Smooth muscle cell (in vitro differentiated cells): Measurements from ENCODE around the gene APLP2. TPM values are rescaled to one million over a fixed set of nuclear protein-coding genes. Genes with fewer than 3 reads are reported as not detected.

Experiments used
- DNase-seq: peaks from one replicate; lab custom pipeline; 2025; ENCODE audit not compliant: unreplicated experiment; lab: John Stamatoyannopoulos, UW
- H2AFZ ChIP-seq: fragments of 200-600 bp; sonication (generic); 2 replicates; pipeline ENCODE4 v1.6.0; 2016; ENCODE audit warnings: antibody characterized with exemption, low read depth, mild to moderate bottlenecking
- H3F3A ChIP-seq: fragments of 200-600 bp; sonication (generic); 2 replicates; pipeline ENCODE4 v1.6.0; 2017; ENCODE audit warnings: antibody characterized with exemption, low read depth
- H3K27ac ChIP-seq: fragments of 200-600 bp; sonication (generic); 2 replicates; pipeline ENCODE4 v1.5.1; 2016; ENCODE audit warnings: low read depth, mild to moderate bottlenecking
- H3K27me3 ChIP-seq: fragments of 200-600 bp; sonication (generic); 2 replicates; pipeline ENCODE4 v1.6.1; 2016; ENCODE audit warnings: low read depth, mild to moderate bottlenecking
- H3K36me3 ChIP-seq: fragments of 200-600 bp; sonication (generic); 2 replicates; pipeline ENCODE4 v1.5.1; 2016; ENCODE audit warnings: low read depth
- H3K4me1 ChIP-seq: fragments of 200-600 bp; sonication (generic); 2 replicates; pipeline ENCODE4 v1.5.1; 2016; ENCODE audit warnings: low read depth
- H3K4me2 ChIP-seq: fragments of 200-600 bp; sonication (generic); 2 replicates; pipeline ENCODE4 v1.6.0; 2016; ENCODE audit warnings: mild to moderate bottlenecking
- H3K4me3 ChIP-seq: fragments of 200-600 bp; sonication (generic); 2 replicates; pipeline ENCODE4 v1.5.1; 2016; ENCODE audit warnings: mild to moderate bottlenecking
- H3K79me2 ChIP-seq: fragments of 200-600 bp; sonication (generic); 2 replicates; pipeline ENCODE4 v1.6.0; 2016; ENCODE audit warnings: low read depth, mild to moderate bottlenecking
- H3K9ac ChIP-seq: fragments of 200-600 bp; sonication (generic); 2 replicates; pipeline ENCODE4 v1.6.0; 2016; ENCODE audit warnings: low read depth
- H3K9me3 ChIP-seq: fragments of 200-600 bp; sonication (generic); replicated peaks from 2 replicates; pipeline ENCODE4 v1.5.1; 2016; ENCODE audit warnings: low read depth
- H4K20me1 ChIP-seq: fragments of 200-600 bp; sonication (generic); 2 replicates; pipeline ENCODE4 v1.6.0; 2016; ENCODE audit warnings: low read depth
- CTCF ChIP-seq: fragments of 200-600 bp; sonication (generic); IDR thresholded peaks from 2 replicates; pipeline ENCODE4 v1.5.1; 2017; ENCODE audit warnings: borderline replicate concordance, mild to moderate bottlenecking, antibody characterized with exemption; ENCODE audit not compliant: insufficient read depth, poor library complexity, severe bottlenecking
- WGBS: methylation state at CpG from one replicate; pipeline ENCODE4 v1.1.7; 2016; ENCODE audit warnings: low lambda C conversion rate; 5-methylcytosine and 5-hydroxymethylcytosine counted together
- polyA plus RNA-seq: library from polyadenylated mRNA; unstranded; fragments of >200 nt; fragmentation: Nextera tagmentation; extraction: Ambion mirVana; gene quantifications from 2 replicates; pipeline ENCODE4 v1.2.1, GENCODE V29; 2016
- total RNA-seq: library from RNA; depleted of rRNA; stranded (reverse); fragments of >200 nt; gene quantifications from 2 replicates; pipeline ENCODE4 v1.2.3, GENCODE V29; 2014

APLP2 gene
- total and polyA plus RNA-seq, 2 experiments from 2014 or later, result 121 to 146 TPM

GRCh38 chr11:130071211-130071712 lies 1.6 kb downstream of the APLP2 start:
- H3K4me1 ChIP-seq, result peaks cover 18% of the 10 kb centered on the region
- H3K27me3 ChIP-seq, result no peaks in the 10 kb centered on the region
- H3K27ac ChIP-seq, result peak overlapping the region; percentile 20
- no peak for DNase-seq
- H3K79me2 ChIP-seq, result peaks cover 47% of the 10 kb centered on the region
- peak overlapping the region; percentile 93 for H3K4me3 ChIP-seq
- H4K20me1 ChIP-seq, result peaks cover 60% of the 10 kb centered on the region
- H3K36me3 ChIP-seq, result no peaks in the 10 kb centered on the region
- peak overlapping the region; percentile 86 for H3K4me2 ChIP-seq
- H3K9ac ChIP-seq, result peak overlapping the region; percentile 24
- no peak for TF ChIP-seq CTCF
- peaks cover 4% of the 10 kb centered on the region for H3F3A ChIP-seq
- H2AFZ ChIP-seq, result peak overlapping the region; percentile 18
- H3K9me3 ChIP-seq, result no peaks in the 10 kb centered on the region
- 15% methylated on average over 11 of the region's 11 CpGs for WGBS

- Histone ChIP-seq H3K79me2 (peaks cover 71% of the 10 kb centered on the region), H3K4me3 (no peak overlapping the region)
- WGBS, result 100% methylated on average over 2 of the region's 2 CpGs
These were observed 5.0 kb downstream of the APLP2 start for GRCh38 chr11:130074736-130075135.

GRCh38 chr11:130076778-130077481 lies 7.2 kb downstream of the APLP2 start:
- DNase-seq, result no peak
- H3K4me1 ChIP-seq, result peaks cover 3% of the 10 kb centered on the region
- no peak overlapping the region for H3K27ac ChIP-seq
- no peaks in the 10 kb centered on the region for H3K27me3 ChIP-seq
- H3F3A ChIP-seq, result no peaks in the 10 kb centered on the region
- H2AFZ ChIP-seq, result no peak overlapping the region
- WGBS, result 60% methylated on average over 4 of the region's 4 CpGs
- no peak overlapping the region for H3K4me3 ChIP-seq
- peaks cover 100% of the 10 kb centered on the region for H4K20me1 ChIP-seq
- peaks cover 89% of the 10 kb centered on the region for H3K79me2 ChIP-seq
- H3K9ac ChIP-seq, result no peak overlapping the region
- no peaks in the 10 kb centered on the region for H3K36me3 ChIP-seq
- H3K9me3 ChIP-seq, result no peaks in the 10 kb centered on the region
- TF ChIP-seq CTCF, result no peak
- H3K4me2 ChIP-seq, result no peak overlapping the region

More at GRCh38 chr11:130074736-130075135, 5.0 kb downstream of the APLP2 start:
- peaks cover 13% of the 10 kb centered on the region for H3K4me1 ChIP-seq
- no peak overlapping the region for H2AFZ ChIP-seq
- no peak overlapping the region for H3K9ac ChIP-seq
- peaks cover 95% of the 10 kb centered on the region for H4K20me1 ChIP-seq
- no peak for DNase-seq
- no peak for TF ChIP-seq CTCF
- peaks cover 4% of the 10 kb centered on the region for H3F3A ChIP-seq
- no peak overlapping the region for H3K4me2 ChIP-seq
- H3K27ac ChIP-seq, result no peak overlapping the region
- no peaks in the 10 kb centered on the region for H3K27me3 ChIP-seq
- no peaks in the 10 kb centered on the region for H3K36me3 ChIP-seq
- H3K9me3 ChIP-seq, result no peaks in the 10 kb centered on the region

GRCh38 chr11:130077671-130078070 lies 8.0 kb downstream of the APLP2 start:
- H3K9me3 ChIP-seq, result no peaks in the 10 kb centered on the region
- peaks cover 100% of the 10 kb centered on the region for H4K20me1 ChIP-seq
- H3K79me2 ChIP-seq, result peaks cover 88% of the 10 kb centered on the region

More at GRCh38 chr11:130077671-130078070, 8.0 kb downstream of the APLP2 start:
- no peak for TF ChIP-seq CTCF
- no peak overlapping the region for H3K27ac ChIP-seq
- H3K36me3 ChIP-seq, result no peaks in the 10 kb centered on the region
- H3K4me1 ChIP-seq, result no peaks in the 10 kb centered on the region
- no peak overlapping the region for H3K4me3 ChIP-seq
- H3K4me2 ChIP-seq, result no peak overlapping the region
- no peak overlapping the region for H2AFZ ChIP-seq
- no peak for DNase-seq
- H3K9ac ChIP-seq, result no peak overlapping the region
- H3K27me3 ChIP-seq, result no peaks in the 10 kb centered on the region
- no peaks in the 10 kb centered on the region for H3F3A ChIP-seq
